Astrocyte (in vitro differentiated cells and primary cell): ENCODE results near the gene GLUL. TPM values are rescaled to one million over a fixed set of nuclear protein-coding genes. Genes with fewer than 3 reads are reported as not detected.

ENCODE experiments used
- DNase-seq: peaks from one replicate; pipeline ENCODE4 v3.0.0-alpha.2; 2010; ENCODE audit warnings: low read depth
- FAIRE-seq: peaks from 2 replicates; lab custom pipeline; 2011; peaks lifted over from hg19 to GRCh38; lab: Jason Lieb, UNC
- H2AFZ ChIP-seq: 2 replicates; pipeline ENCODE4 v1.6.0; 2012; ENCODE audit warnings: low read depth, low read length, inconsistent platforms
- H3K27ac ChIP-seq: 2 replicates; pipeline ENCODE4 v1.5.1; 2011; ENCODE audit warnings: low read depth, low read length, inconsistent platforms
- H3K27me3 ChIP-seq: 2 replicates; pipeline ENCODE4 v1.6.0; 2011; ENCODE audit warnings: low read length, inconsistent platforms; ENCODE audit not compliant: insufficient read depth
- H3K36me3 ChIP-seq: 2 replicates; pipeline ENCODE4 v1.5.1; 2011; ENCODE audit warnings: low read length, inconsistent platforms; ENCODE audit not compliant: insufficient read depth
- H3K4me1 ChIP-seq: 2 replicates; pipeline ENCODE4 v1.5.1; 2011; ENCODE audit warnings: low read length, inconsistent platforms; ENCODE audit not compliant: insufficient read depth
- H3K4me2 ChIP-seq: 2 replicates; pipeline ENCODE4 v1.6.0; 2012; ENCODE audit warnings: low read length, inconsistent platforms
- H3K4me3 ChIP-seq: 2 replicates; pipeline ENCODE4 v1.5.1; 2011; ENCODE audit warnings: low read depth, mild to moderate bottlenecking, low read length, inconsistent platforms; ENCODE audit not compliant: insufficient read depth
- H3K79me2 ChIP-seq: 2 replicates; pipeline ENCODE4 v1.6.0; 2012; ENCODE audit warnings: mild to moderate bottlenecking, low read length, inconsistent platforms; ENCODE audit not compliant: insufficient read depth
- H3K9ac ChIP-seq: 2 replicates; pipeline ENCODE4 v1.6.0; 2012; ENCODE audit warnings: mild to moderate bottlenecking, low read length, inconsistent platforms
- H3K9me3 ChIP-seq: 2 replicates; pipeline ENCODE4 v1.5.1; 2012; ENCODE audit warnings: low read depth, mild to moderate bottlenecking, low read length, inconsistent platforms; ENCODE audit not compliant: insufficient read depth
- H4K20me1 ChIP-seq: 2 replicates; pipeline ENCODE4 v1.6.0; 2012; ENCODE audit warnings: low read length, inconsistent platforms; ENCODE audit not compliant: insufficient read depth
- H3K27ac Mint-ChIP-seq: one replicate; pipeline ENCODE4 v1.8.0; 2021; ENCODE audit warnings: mild to moderate bottlenecking, mixed read lengths; ENCODE audit not compliant: unreplicated experiment
- H3K27me3 Mint-ChIP-seq: one replicate; pipeline ENCODE4 v1.8.0; 2021; ENCODE audit warnings: low read depth, mixed read lengths; ENCODE audit not compliant: unreplicated experiment
- H3K36me3 Mint-ChIP-seq: one replicate; pipeline ENCODE4 v1.8.0; 2021; ENCODE audit warnings: low read depth, mixed read lengths; ENCODE audit not compliant: unreplicated experiment
- H3K4me1 Mint-ChIP-seq: one replicate; pipeline ENCODE4 v1.8.0; 2021; ENCODE audit warnings: low read depth, mixed read lengths; ENCODE audit not compliant: unreplicated experiment
- H3K4me3 Mint-ChIP-seq: one replicate; pipeline ENCODE4 v1.8.0; 2021; ENCODE audit warnings: mild to moderate bottlenecking, moderate library complexity, mixed read lengths; ENCODE audit not compliant: unreplicated experiment
- H3K9me3 Mint-ChIP-seq: one replicate; pipeline ENCODE4 v1.8.0; 2021; ENCODE audit warnings: mild to moderate bottlenecking, mixed read lengths; ENCODE audit not compliant: unreplicated experiment
- EZH2 ChIP-seq: IDR thresholded peaks from 2 replicates; pipeline ENCODE4 v1.6.1; 2012; ENCODE audit warnings: mild to moderate bottlenecking, low read length, inconsistent platforms; ENCODE audit not compliant: insufficient read depth
- total RNA-seq: library from RNA; stranded (reverse); gene quantifications from 2 replicates; pipeline ENCODE4 v1.2.1, GENCODE V29; 2021
- TF ChIP-seq, protein P1 (sequence below): IDR thresholded peaks from 2 replicates; pipeline ENCODE4 v1.5.1; 2011; ENCODE audit warnings: low read depth, mild to moderate bottlenecking, inconsistent platforms, low read length, moderate library complexity; ENCODE audit not compliant: insufficient read depth

Gene GLUL
- total RNA-seq, 1 donor from 2014 or later = 158 TPM

DNA sequence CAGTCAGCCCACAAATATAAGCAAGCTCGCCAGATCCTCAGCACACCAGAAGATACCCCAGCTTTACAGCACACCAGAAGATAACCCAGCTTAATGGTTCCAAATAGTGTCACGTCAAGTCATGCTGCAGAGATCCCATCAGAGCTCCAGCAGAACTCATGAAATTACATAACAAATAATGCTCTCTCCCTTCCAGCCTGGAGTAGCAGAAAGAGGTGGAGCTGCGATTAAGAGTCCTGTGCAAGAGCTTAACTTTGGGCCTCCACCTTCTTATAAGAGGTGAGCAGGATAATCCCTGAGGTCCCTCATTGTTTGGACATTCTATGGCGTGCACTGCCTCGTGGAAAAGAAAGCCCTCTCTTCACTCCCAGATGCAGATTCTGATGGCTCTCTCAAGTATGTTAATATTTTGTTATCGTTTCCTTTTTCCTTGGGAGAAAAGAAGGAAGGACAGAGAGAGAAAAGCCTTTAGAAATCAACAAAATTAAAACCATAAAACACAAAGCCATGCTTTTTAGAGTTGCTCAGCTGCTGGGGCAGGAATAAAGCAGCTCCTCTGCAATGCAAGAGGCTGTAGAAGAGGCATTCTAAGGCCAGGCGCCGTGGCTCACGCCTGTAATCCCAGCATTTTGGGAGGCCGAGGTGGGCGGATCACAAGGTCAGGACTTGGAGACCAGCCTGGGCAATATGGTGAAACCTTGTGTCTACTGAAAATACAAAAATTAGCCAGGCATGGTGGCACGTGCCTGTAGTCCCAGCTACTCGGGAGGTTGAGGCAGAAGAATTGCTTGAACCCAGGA lies 59.1 kb downstream of the GLUL start:
- H3K9ac ChIP-seq = no peak overlapping the region
- H3K27me3 ChIP-seq = peaks cover 2% of the 10 kb centered on the region
- Mint-ChIP-seq H3K9me3 (no peaks in the 10 kb centered on the region), H3K4me1 (no peaks in the 10 kb centered on the region), H3K4me3 (no peak overlapping the region), H3K27me3 (peaks cover 18% of the 10 kb centered on the region), H3K27ac (no peak overlapping the region), H3K36me3 (no peaks in the 10 kb centered on the region)
- H3K36me3 ChIP-seq = no peaks in the 10 kb centered on the region
- no peaks in the 10 kb centered on the region for H3K9me3 ChIP-seq
- H3K4me3 ChIP-seq = no peak overlapping the region
- H3K4me2 ChIP-seq = no peak overlapping the region
- DNase-seq = no peak
- FAIRE-seq = no peak
- H2AFZ ChIP-seq = no peak overlapping the region
- no peaks in the 10 kb centered on the region for H3K4me1 ChIP-seq
- no peaks in the 10 kb centered on the region for H3K79me2 ChIP-seq
- H3K27ac ChIP-seq = no peak overlapping the region
- TF ChIP-seq EZH2 = no peak
- TF ChIP-seq, protein P1, sequence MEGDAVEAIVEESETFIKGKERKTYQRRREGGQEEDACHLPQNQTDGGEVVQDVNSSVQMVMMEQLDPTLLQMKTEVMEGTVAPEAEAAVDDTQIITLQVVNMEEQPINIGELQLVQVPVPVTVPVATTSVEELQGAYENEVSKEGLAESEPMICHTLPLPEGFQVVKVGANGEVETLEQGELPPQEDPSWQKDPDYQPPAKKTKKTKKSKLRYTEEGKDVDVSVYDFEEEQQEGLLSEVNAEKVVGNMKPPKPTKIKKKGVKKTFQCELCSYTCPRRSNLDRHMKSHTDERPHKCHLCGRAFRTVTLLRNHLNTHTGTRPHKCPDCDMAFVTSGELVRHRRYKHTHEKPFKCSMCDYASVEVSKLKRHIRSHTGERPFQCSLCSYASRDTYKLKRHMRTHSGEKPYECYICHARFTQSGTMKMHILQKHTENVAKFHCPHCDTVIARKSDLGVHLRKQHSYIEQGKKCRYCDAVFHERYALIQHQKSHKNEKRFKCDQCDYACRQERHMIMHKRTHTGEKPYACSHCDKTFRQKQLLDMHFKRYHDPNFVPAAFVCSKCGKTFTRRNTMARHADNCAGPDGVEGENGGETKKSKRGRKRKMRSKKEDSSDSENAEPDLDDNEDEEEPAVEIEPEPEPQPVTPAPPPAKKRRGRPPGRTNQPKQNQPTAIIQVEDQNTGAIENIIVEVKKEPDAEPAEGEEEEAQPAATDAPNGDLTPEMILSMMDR = no peak
- H4K20me1 ChIP-seq = no peaks in the 10 kb centered on the region

Other genes starting within 250 kb of the GLUL start
- gene TEDDM1, start 8.9 kb upstream of the GLUL start, total RNA-seq = not detected in 2 replicates
- not detected in 2 replicates for gene RGSL1, start 58.4 kb upstream of the GLUL start, total RNA-seq
- 1.8 and 2.5 TPM in 2 replicates for gene RNASEL, start 197.5 kb upstream of the GLUL start, total RNA-seq
- 4.3 and 5.7 TPM in 2 replicates for gene RGS16, start 212.6 kb upstream of the GLUL start, total RNA-seq